Thoracic aorta (tissue), 2 donors: ENCODE results near the gene GPC5. TPM values are rescaled to one million over a fixed set of nuclear protein-coding genes. Genes with fewer than 3 reads are reported as not detected.

ENCODE experiments used
- ATAC-seq: fragments of 150-250 bp; one replicate; pipeline ENCODE4 v1.8.0; 2017; ENCODE audit warnings: low read depth; ENCODE audit not compliant: insufficient number of reproducible peaks, low FRiP score
- DNase-seq: peaks from one replicate; pipeline ENCODE4 v3.0.0-alpha.2; 2020; ENCODE audit warnings: low spot score
- H3K27ac ChIP-seq, 2 donors: fragments of 200-600 bp; sonication (generic); 1 replicate in 1 of 2; 2 replicates in 1 of 2; pipeline ENCODE4 v1.5.1; 2016; ENCODE audit warnings: mild to moderate bottlenecking in 2 of 2, moderate library complexity in 2 of 2
- H3K27me3 ChIP-seq: fragments of 200-600 bp; sonication (generic); replicated peaks from 2 replicates; pipeline ENCODE4 v1.6.0; 2016; ENCODE audit warnings: mild to moderate bottlenecking; ENCODE audit not compliant: insufficient read depth
- H3K36me3 ChIP-seq: fragments of 200-600 bp; sonication (generic); one replicate; pipeline ENCODE4 v1.5.1; 2016
- H3K4me1 ChIP-seq, 2 donors: fragments of 200-600 bp; sonication (generic); 1 replicate in 1 of 2; 2 replicates in 1 of 2; pipeline versions ENCODE4 v1.5.1 to v1.6.0; 2016; ENCODE audit warnings: low read depth in 2 of 2, mild to moderate bottlenecking in 1 of 2; ENCODE audit not compliant: control insufficient read depth in 1 of 2
- H3K4me3 ChIP-seq: fragments of 200-600 bp; sonication (generic); 2 replicates; pipeline ENCODE4 v1.5.1; 2016; ENCODE audit warnings: mild to moderate bottlenecking
- H3K9me3 ChIP-seq: fragments of 200-600 bp; sonication (generic); 2 replicates; pipeline ENCODE4 v1.5.1; 2016
- total RNA-seq, 2 donors: library from RNA; depleted of rRNA; stranded (reverse); fragments of >200 nt; gene quantifications; one replicate each; pipeline versions ENCODE4 v1.1.0 to v1.2.3, GENCODE V29; 2016
- TF ChIP-seq, protein P1 (sequence below): fragments of 200-600 bp; sonication (generic); IDR thresholded peaks from one replicate; pipeline ENCODE4 v1.5.1; 2019; ENCODE audit warnings: antibody characterized with exemption

The GPC5 gene
- total RNA-seq, 2 donors from 2014 or later = 3.3 TPM; not detected in 1

DNA sequence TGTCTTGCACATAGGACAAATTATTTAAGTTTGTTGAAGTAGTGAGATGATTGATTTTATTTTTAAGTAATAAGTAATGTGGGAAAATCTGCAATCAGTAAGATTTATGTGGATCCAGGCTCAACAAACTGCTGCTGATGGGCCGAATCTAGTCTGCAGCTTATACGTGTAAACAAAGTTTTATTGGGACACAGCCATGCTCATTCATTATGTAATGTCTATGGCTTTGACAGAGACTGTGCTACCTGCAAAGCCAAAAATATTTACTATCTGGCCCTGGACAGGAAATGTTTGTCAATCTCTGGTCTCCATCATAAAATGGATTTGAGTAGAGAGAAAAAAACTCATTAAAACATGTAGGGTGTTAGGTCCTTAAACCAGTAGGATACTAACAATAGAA lies 728.0 kb downstream of the GPC5 start:
- no peak overlapping the region for H3K4me3 ChIP-seq
- no peaks in the 10 kb centered on the region for H3K36me3 ChIP-seq
- H3K4me1 ChIP-seq = no peaks in the 10 kb centered on the region
- H3K9me3 ChIP-seq = no peaks in the 10 kb centered on the region
- H3K27me3 ChIP-seq = no peaks in the 10 kb centered on the region
- TF ChIP-seq, protein P1, sequence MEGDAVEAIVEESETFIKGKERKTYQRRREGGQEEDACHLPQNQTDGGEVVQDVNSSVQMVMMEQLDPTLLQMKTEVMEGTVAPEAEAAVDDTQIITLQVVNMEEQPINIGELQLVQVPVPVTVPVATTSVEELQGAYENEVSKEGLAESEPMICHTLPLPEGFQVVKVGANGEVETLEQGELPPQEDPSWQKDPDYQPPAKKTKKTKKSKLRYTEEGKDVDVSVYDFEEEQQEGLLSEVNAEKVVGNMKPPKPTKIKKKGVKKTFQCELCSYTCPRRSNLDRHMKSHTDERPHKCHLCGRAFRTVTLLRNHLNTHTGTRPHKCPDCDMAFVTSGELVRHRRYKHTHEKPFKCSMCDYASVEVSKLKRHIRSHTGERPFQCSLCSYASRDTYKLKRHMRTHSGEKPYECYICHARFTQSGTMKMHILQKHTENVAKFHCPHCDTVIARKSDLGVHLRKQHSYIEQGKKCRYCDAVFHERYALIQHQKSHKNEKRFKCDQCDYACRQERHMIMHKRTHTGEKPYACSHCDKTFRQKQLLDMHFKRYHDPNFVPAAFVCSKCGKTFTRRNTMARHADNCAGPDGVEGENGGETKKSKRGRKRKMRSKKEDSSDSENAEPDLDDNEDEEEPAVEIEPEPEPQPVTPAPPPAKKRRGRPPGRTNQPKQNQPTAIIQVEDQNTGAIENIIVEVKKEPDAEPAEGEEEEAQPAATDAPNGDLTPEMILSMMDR = no peak
- DNase-seq (no peak), ATAC-seq (no peak)
- H3K27ac ChIP-seq = no peak overlapping the region

DNA sequence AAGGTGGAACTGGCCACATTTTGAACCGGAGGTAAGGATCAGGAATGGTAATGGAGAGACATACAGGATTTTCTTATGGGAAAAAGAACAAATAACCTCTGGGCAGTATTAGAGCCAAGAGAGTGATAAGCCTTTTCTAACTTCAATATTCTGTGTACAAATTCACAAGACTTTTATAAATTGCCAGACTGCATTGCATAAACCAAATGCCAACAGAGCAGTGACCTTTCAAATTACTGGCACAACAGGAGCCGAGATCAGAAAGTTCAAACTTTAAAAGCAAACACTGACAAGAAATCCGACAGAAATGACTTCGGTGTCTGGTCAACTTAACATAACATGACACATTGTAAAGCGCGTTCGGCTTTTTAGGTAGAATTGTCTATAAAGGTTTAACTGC lies 737.1 kb downstream of the GPC5 start:
- no peak for DNase-seq
- H3K4me3 ChIP-seq = no peak overlapping the region
- ATAC-seq = no peak

DNA sequence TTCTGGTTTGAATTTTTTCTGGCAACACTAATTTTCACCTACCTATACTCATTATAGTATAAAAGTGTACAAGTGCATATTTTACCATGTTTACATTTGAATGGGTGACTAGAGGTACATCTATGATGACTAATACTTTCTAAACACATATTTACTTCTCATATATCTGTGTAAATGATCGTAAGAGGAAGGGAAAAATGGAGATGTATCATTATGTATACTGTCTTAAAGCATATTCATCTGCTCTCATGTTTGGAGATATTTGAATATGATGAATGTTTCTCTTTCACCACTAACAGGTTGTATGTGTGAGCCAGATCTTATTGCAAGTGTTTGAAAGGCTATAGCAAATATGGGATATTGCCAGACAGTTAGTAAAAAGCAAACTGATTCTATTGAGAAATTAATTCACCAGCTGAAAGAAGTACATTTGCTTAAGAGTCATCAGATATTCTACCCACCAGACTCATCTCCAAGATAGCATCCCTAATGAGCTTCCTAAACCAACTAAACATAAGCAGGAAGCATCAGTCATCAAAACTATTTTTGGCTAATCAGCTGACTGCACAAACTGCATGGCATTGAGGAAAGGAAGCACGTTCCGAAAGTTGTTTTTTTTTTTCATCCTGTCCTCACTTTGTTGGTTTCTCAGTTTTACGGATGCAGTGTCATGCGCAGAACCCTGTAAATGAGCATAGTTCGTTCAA lies 738.2 kb downstream of the GPC5 start:
- no peak for ATAC-seq
- H3K4me3 ChIP-seq = no peak overlapping the region

More for the DNA sequence above, 737.1 kb downstream of the GPC5 start:
- H3K36me3 ChIP-seq = no peaks in the 10 kb centered on the region
- no peaks in the 10 kb centered on the region for H3K27me3 ChIP-seq
- H3K27ac ChIP-seq = no peak overlapping the region
- no peaks in the 10 kb centered on the region for H3K9me3 ChIP-seq
- H3K4me1 ChIP-seq = no peaks in the 10 kb centered on the region
- TF ChIP-seq, protein P1 = no peak

DNA sequence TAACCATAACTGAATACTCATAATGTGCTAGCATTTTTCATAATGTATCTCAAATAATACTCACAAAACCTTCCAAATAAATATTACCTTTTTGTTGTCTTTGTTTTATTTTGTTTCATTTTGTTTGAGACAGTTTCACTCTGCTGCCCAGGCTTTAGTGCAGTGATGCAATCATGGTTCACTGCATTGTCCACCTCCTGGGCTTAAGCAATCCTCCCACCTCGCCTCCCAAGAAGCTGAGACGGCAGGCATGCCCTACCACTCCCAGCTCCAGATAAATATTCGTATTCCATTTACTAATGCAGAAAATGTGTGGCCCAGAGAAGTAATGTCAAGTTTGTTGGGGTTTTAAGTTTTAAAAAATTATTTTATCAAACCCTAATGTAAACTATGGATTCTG lies 739.1 kb downstream of the GPC5 start:
- no peak overlapping the region for H3K27ac ChIP-seq
- no peaks in the 10 kb centered on the region for H3K4me1 ChIP-seq
- H3K4me3 ChIP-seq = no peak overlapping the region
- ATAC-seq (no peak), DNase-seq (no peak)
- no peaks in the 10 kb centered on the region for H3K27me3 ChIP-seq
- TF ChIP-seq, protein P1 = no peak
- H3K36me3 ChIP-seq = no peaks in the 10 kb centered on the region
- H3K9me3 ChIP-seq = no peaks in the 10 kb centered on the region

More for the DNA sequence above, 738.2 kb downstream of the GPC5 start:
- no peaks in the 10 kb centered on the region for H3K4me1 ChIP-seq
- TF ChIP-seq, protein P1 = no peak
- DNase-seq = no peak
- H3K27ac ChIP-seq = no peak overlapping the region
- H3K9me3 ChIP-seq = no peaks in the 10 kb centered on the region
- H3K27me3 ChIP-seq = no peaks in the 10 kb centered on the region
- H3K36me3 ChIP-seq = no peaks in the 10 kb centered on the region

DNA sequence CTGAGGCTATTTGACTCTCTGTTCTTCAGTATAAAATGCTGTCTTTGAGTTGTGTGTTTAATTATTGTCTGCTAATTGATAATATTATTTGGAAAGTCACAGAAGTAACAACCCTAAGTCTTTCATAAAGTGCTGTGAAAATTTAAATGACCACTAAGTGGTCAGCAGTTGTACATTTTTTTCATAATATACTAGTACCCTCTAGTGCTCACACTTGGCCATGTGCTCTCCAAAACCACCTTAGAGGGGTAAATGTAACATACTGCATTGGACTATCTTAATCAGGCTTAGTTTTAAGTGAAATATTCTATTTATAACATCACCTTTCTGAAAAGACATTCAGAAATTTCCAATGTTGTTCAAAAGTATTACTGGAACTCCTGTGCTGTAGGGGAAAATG lies 745.3 kb downstream of the GPC5 start:
- TF ChIP-seq, protein P1 = no peak
- DNase-seq (no peak), ATAC-seq (no peak)
- Histone ChIP-seq H3K4me1 (no peaks in the 10 kb centered on the region), H3K9me3 (no peaks in the 10 kb centered on the region), H3K27ac (no peak overlapping the region), H3K4me3 (no peak overlapping the region), H3K36me3 (no peaks in the 10 kb centered on the region), H3K27me3 (no peaks in the 10 kb centered on the region)
